GM21825 (cell line): ENCODE data around the gene CD300A.
A peak's percentile ranks its signal among the peaks of the same experiment; 100 is the strongest.
"Not testable (repeated sequence)": the region's sequence is repeated elsewhere in the genome, so short reads cannot be mapped to it uniquely, and the experiment has no call there.

ENCODE experiments used
- ATAC-seq: cut with Tn5 transposase; IDR thresholded peaks from one replicate; pipeline ENCODE4 v1.9.1; 2021; ENCODE audit warnings: mild to moderate bottlenecking, moderate library complexity; ENCODE audit not compliant: unreplicated experiment

The CD300A gene

DNA sequence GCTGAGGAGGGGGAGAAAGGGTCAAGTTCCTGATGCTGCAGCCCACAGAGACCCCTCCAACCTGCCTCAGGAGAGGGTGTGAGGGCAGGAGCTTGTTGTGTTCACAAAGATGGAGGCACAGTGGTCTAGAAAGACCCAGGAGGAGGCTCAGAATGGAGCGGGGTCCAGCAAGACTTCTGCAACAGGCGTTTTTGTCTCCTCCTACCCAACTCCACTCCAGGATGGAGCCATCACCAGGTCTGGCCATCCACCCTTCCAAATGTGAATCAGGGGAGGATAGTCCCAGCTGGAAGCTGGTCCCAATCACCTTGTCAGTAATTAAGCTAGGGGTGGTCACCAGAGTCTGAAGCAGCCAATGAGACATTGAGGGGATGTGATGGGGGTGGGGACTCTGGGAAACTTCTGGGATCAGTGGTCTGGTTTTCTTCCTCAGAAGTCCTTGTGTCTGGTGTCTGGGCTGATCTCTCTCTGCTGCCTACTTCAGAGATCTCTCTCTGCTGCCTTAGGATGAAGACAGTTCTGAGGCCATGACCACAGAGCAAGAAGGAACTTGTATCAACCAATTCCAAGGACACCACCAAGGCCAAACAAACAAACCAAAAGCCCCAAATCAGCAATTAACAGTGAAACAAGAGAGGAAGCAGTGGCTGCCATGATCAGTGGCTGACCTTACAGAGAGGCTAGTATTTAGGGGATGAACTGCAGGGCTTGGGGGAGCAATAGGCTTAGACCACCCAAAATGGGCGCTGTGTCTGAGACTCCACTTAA lies 50.3 kb downstream of the CD300A start:
- no peak for ATAC-seq

DNA sequence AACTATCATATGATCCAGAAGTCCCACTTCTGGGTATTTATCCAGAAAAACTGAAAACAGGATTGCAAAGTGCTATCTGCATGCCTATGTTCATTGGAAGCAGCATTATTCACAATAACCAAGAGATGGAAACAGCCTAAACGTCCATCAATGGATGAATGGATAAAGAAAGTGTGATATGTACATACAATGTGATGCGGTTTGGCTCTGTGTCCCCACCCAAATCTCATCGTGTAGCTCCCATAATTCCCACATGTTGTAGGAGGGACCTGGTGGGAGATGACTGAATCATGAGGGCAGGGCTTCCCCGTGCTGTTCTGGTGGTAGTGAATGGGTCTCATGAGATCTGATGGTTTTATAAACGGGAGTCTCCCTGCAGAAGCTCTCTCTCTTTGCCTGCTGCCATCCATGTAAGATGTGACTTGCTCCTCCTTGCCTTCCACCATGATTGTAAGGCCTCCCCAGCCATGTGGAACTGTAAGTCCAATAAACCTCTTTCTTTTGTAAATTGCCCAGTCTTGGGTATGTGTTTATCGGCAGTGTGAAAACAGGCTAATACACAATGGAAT lies 52.1 kb downstream of the CD300A start:
- ATAC-seq: not testable (repeated sequence)

DNA sequence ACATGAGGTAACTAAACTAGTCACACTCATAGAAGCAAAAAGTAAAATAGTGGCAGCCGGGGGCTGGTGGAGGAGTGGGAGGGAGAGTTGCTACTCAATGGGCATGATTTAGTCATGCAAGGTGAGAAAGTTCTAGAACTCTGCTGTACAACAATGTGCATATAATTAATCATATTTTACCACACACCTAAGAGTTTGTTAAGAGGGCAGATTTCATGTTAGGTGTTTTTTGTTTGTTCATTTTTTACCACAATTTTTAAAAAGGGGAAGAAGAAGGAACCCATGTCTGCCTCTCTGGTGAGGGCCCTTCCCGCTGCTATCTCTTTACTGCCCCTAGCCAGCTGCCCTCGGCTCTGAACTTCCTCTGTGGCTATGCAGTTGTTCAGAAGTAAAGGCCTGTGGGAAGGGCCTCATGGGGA lies 53.6 kb downstream of the CD300A start:
- ATAC-seq: no peak

DNA sequence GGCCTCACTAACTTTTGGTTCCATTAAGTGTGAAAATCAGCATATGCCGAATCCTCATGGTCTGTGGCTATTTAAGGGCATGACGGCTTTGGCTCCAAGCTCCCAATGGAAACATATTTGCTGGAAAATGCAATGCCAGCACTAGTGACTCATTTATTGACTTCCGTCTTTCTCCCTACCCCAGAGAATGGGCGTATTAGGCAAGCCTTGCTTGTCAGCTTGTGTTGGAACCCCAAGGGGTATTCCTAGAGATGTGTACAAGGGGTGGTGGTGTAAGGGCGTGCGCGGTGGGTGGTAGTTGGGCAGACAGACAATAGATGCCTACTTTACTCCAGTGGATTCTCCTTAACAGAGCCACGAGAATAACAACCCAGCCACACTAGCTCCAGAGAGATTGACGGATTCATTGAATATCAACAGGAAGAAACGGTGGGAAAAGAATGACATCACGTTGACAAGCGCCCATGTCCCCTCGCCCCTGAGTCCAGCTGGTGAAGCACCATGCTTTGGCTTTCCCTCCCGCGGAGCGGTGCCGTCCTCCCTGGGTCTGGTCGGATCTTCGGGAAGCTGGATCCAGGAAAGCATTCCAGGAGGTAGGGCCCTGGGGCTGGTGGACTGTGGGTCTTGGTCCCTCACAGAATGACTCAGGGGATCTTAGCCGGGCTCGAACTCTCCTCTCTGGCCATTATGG lies 54.5 kb downstream of the CD300A start:
- no peak for ATAC-seq

DNA sequence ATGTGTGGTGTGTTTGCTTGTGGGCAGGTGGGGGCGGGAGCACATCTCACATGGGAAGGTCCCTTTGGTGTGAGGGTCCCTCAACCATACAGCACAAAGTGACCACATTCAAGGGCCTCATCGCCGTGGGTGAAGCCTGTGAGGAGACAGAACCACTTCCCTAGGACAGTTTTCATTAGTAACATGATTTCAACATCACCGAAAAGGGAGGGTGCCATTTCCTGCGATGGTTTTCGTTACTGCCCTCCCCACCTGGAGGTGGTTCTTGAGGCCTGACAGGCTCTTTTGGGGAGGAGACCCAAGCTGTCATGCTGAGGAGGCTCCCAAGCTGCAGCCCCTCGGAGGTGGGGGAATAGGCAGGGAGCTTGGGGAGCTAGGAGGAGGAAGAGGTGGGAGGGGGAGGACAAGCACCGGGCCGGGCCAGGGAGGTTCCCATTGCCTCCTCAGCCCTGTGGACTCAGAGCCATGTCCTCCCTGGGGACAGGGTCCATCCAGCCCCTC lies 55.3 kb downstream of the CD300A start:
- no peak for ATAC-seq

DNA sequence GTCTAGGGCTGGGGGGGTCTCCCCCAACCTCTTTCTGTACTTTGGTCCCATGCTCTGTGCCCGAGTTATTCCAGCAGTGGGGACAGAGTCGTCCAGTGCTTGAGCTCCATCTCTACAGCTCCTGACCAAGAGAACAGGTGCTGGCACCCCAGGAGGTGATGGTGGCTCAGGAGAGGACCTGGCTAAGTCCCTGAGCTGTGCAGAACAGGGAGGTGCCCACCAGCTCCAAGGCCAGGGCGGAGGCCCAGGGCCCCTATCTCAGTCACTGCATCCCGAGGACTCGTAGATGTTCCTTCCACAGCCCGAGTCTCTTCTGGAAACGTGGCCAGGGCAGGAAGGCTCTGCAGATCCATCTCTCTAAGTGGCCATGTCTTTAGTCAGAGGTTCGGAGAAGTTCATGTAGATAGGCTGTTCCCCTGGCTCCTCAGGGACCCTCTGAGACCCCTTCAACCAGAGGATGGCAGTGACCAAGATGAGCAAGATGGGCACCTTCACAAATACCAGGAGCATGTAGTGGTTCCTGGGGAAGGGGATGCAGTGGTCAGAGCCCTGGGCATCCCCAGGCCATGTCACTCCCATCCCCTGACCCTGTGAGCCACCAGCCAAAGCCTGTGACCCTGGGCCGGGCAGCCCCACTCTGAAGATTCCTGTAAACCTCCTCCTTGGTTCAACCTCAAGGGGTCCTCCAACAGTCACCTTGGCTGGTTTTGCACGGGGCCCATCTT lies 56.1 kb downstream of the CD300A start:
- ATAC-seq: no peak

DNA sequence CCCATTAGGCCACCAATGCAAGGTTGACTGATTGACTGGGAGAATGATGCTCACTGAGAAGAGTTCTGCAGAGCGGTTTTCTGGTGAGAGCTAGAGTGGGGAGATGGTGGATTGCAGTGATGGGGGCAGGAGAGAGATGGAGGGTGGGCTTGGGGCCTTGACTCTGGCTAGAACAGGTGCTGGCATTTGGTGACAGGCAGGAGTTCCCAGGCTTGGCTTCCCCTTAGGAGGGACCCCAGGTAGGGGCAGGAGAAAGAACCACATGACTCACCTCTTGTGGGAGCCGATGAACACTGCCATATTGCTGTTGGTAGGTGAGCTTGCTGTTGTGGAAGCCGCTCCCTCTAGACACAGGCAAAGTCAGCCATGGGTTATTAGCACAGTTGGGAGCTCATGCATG lies 56.9 kb downstream of the CD300A start:
- ATAC-seq: no peak

DNA sequence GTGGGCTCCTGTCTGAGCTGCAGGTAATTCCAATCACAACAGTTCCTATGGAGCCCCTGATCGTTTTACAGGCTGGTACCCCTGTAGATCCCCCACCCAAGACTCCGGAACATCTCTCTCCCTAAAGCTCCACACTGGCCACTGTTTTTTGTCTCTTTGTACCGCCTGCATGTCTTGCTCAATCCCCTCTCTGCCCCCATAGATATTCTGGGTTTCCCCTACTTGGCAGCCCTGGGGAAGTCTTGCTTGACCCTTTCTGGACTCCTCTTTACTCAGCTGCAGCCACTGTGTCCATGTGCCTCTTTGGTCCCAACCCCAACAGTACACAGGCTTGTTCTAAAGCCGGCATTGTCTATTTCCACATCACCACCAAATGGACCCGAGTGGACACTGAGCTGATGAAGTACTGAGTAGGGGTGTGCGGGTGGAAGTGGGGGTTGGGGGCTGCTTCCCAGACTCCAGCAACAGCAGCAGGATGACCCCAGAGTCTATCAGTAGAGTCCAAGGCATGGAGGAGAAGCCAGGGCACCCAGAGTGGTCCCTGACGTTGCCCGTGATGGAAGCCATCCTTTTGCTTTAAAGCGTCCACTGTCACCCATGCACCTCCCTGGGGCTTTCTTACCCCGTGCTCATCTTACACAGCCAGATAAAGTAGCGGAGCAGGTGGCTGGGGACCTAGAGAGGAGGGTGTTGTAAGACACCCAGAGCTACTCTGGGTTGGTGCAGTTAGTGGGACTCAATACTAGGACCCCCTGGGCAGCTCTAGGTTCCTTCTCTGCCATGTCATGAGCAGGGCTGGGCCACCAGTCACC lies 58.4 kb downstream of the CD300A start:
- ATAC-seq: no peak

DNA sequence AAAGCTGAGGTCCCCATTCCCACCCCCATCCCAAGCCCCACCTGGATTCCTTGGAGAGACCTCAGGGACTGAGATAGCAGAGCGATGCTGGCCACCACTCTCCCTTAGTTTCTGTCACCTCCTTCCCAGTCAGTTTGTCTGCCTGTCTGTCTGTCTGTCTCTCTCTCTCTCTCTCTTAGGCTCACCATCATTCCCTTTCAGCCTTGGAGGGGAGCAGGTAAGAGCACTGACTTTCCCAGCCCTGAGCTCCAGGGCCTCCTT lies 59.0 kb downstream of the CD300A start:
- ATAC-seq: no peak

DNA sequence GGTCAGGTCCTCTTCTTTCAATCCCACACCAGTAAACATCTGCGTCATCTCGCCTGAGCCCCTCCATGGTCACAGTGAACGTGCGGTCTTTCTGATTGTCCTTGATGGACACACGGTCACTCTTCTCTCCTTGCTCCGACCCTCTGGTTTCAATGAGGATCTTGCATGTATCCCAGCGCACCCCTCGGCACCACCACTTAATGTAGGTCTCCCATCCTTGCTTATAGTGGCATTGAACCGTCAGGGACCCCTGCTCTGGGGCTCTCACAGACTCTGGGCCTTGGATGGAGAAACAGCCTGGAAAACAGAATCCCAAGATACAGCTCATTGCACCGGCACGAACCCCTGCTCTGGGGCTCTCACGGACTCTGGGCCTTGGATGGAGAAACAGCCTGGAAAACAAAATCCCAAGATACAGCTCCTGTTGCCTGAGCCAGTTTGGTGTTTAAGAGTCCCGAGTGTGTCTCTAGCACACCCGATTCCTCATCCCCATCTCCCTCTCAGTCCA lies 59.4 kb downstream of the CD300A start:
- no peak for ATAC-seq

DNA sequence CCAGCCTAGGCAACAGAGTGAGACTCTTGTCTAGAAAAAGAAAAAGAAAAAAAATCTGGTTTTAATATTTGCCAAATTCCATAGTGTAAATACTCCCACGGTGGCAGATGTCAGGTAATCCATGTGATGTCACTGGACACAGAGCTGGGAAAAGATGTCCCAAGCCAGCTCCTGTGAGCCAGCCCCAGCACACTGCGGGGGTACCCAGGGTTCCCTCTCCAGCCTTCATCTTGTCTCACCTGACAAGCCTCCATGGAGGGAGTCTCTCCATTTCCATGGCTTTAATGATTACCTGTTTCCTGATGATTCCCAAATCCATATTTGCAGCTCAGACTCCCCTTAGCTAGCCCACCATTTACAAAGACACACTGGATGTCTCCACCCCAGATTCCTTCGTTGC lies 60.2 kb downstream of the CD300A start:
- ATAC-seq: no peak

DNA sequence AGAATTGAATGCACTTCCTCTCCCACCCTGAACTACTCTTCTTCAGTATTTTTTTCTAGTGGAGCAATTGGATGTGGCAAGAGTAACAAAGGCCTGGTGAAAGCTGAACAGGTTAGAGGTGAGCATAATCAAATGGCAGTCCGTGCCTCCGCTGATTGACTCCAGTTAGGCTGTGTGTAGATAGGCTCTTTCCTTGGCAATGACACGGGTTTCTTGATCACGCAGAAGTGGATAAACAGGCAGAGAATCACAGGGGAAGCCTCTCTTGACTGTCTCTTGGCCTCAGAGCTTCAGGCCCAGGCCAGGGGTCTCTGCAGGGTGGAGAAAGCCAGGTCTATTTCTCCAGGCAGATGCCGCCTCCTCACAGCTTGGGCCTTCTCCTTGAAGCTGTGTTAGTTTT lies 60.6 kb downstream of the CD300A start:
- no peak for ATAC-seq

DNA sequence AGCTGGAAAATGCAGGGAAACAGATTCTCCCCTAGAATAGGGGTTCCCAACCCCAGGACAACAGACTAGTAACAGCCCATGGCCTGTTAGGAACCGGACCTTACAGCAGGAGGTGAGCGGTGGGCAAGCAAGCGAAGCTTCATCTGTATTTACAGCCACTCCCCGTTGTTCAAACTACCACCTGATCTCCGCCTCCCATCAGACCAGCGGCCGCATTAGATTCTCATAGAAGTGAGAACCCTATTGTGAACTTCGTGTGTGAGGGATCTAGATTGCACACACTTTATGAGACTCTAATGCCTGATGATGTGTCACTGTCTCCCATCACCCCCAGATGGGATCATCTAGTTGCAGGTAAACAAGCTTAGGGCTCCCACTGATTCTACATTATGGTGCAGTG lies 61.3 kb downstream of the CD300A start:
- ATAC-seq: no peak

DNA sequence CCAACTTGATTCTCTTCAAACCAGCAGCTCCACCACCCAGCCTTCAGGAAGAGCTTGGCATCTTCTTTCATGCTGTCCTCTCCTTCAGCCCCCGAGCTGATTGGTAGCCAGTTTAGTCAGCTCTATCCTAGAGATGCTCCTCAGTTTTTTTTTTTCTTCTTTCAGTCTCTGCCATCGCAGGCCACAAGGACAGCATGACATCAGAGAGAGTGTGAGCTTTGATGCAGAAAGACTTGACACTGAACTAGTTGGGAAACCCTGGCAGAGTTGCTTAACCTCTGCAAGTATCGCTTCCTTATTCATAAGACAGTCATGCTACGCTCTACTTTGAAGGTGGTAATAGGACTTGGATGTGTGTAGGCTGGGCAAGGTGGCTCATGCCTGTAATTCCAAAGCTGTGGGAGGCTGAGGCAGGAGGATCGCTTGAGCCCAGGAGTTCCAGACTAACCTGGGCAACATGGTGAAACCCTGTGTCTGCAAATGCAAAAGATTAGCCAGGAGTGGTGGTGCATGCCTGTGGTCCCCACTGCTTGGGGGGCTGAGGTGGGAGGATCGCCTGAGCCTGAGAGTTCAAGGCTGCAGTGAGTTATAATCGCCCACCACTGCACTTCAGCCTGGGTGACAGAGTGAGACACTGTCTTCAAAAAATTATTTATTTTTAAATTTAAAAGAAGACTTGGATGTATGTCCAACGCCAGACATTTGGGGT lies 62.2 kb downstream of the CD300A start:
- peak; percentile 80 for ATAC-seq

DNA sequence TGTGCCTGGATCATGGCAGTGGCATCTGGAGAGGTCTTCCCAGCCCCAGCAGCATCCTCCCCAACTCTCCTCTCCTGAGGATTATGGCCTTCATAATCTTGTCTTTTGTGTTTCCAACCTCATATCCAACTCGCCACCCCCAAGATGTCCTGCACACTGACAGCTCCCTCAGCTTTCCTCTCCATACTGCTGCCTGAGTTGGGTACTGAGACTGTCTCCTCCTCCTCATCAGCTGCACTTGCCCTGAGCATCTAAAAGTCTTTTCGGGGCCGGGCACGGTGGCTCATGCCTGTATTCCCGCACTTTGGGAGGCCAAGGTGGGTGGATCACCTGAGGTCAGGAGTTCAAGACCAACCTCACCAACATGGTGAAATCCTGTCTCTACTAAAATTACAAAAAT lies 62.8 kb downstream of the CD300A start:
- ATAC-seq: no peak

DNA sequence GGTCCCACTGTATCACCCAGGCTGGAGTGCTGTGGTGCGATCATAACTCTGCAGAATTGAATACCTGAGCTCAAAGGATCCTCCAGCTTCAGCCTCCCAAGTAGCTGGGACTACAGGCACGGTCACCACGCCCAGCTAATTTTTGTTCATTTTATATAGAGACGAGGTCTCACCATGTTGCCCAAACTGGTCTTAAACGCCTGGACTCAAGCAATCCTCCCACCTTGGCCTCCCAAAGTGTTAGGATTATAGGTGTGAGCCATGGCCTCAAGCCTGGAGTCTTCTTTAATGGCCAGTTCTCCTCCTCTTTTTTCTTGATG lies 64.4 kb downstream of the CD300A start:
- ATAC-seq: no peak

DNA sequence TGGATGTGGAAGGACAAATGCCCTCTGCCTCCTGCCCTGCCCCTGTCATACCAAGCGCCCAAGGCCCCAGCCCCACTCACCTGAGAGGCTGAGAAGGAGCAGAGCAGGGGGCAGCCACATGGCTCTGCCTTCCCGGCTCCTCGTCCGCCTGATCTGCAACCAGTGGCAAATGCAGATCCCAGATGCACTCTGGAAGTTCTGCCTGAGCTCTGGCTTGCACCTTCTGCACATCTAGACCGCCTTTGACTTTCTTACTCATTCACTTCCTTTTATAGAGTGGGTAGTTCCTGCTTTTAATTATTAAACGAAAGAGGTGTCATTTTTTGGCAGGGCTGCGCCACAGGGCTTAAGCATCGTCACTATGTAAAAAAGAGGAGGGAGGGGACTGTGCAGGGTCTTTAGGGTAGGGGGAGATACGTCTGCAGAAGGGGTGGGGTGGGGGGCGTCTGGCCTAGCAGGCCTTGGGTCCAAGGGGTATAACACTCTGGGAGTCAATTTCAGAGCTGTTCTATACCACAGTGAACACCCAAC lies 64.9 kb downstream of the CD300A start, which contains the start of gene CD300LB:
TSS of gene CD300LB (minus strand) at position 245 of the 531 bp plus-strand sequence. CDS start at position 120, 125 bp downstream.
- ATAC-seq: no peak

DNA sequence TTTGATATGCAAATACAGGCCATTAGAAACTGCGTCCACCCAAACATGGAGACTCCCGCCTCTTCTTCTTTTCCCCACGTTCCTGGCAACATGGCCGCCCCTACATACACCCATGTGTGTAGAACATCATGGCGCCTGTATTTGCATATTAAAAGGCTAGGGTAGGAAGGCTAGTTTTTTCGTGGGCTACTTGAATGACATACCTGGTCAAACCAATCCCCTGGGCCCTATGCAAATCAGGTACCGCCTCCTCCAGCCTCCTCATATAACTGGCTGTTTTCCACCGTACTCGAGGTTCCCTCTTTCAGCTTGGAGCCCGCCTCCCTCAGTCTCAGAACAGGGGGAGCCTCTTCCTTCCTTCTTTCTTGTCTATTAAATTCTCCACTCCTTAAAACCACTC lies 65.7 kb downstream of the CD300A start:
- ATAC-seq: no peak
